ENCODE data around the gene RGS11.

DNA sequence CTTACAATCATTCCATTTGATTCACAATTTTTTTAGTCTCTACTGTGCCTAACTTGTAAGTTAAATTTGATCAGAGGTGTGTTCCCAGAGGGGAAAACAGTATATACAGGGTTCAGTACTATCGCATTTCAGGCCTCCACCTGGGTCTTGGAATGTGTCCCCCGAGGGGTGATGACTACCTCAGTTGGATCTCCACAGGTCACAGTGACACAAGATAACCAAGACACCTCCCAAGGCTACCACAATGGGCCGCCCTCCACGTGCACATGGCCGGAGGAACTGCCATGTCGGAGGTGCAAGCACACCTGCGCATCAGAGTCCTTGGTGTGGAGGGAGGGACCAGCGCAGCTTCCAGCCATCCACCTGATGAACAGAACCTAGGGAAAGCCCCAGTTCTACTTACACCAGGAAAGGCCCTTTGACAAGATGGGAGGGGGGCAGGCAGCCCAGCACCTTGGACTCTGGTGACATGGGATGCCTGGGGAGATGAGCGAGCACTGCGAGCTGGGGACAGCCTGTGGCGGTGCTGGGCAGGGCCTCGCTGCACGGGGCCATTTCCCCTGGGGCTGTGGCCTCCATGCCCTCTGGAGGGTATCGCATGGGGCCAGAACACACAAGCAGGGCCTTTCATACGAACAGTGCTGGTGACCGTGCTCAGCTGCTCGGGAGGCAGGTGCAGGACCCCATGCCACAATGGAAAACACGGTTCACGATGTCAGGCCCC is 41.2 kb upstream of the RGS11 start:
- TF ChIP-seq EZH2phosphoT487 (IDR thresholded peaks at IDR 0.05; ENCODE audit: low read depth) (no peak), CTCF (IDR thresholded peaks at IDR 0.05; ENCODE audit: low read depth, low read length) (no peak)

Data from OCI-LY3 (cell line).